Activated gamma-delta T cell (primary cell): ENCODE measurements around the gene THNSL1.

Experiments used
- DNase-seq: peaks from one replicate; lab custom pipeline; 2025; lab: John Stamatoyannopoulos, UW

Gene THNSL1

GRCh38 chr10:25061125-25061524, 44.7 kb downstream of the THNSL1 start:
- no peak for DNase-seq

GRCh38 chr10:25061711-25062449, 45.5 kb downstream of the THNSL1 start:
- DNase-seq, result no peak

GRCh38 chr10:25063157-25063556, 46.7 kb downstream of the THNSL1 start:
- no peak for DNase-seq

- no peak for DNase-seq
Measured at GRCh38 chr10:25063644-25064043, 47.2 kb downstream of the THNSL1 start.

- DNase-seq, result no peak
Measured at GRCh38 chr10:25064401-25064800, 48.0 kb downstream of the THNSL1 start.

- DNase-seq, result no peak
Measured at GRCh38 chr10:25065761-25066476, 49.5 kb downstream of the THNSL1 start.

- DNase-seq, result no peak
Measured at GRCh38 chr10:25068152-25069058, 52.0 kb downstream of the THNSL1 start.

- no peak for DNase-seq
Measured at GRCh38 chr10:25071227-25071626, 54.8 kb downstream of the THNSL1 start.

- DNase-seq, result no peak
Measured at GRCh38 chr10:25072786-25073185, 56.4 kb downstream of the THNSL1 start.

- DNase-seq, result no peak
Measured at GRCh38 chr10:25075825-25076224, 59.4 kb downstream of the THNSL1 start.
